Measurements from ENCODE around the gene THAP9.
"Not testable (repeated sequence)": the region's sequence is repeated elsewhere in the genome, so short reads cannot be mapped to it uniquely, and the experiment has no call there.

Gene THAP9

DNA sequence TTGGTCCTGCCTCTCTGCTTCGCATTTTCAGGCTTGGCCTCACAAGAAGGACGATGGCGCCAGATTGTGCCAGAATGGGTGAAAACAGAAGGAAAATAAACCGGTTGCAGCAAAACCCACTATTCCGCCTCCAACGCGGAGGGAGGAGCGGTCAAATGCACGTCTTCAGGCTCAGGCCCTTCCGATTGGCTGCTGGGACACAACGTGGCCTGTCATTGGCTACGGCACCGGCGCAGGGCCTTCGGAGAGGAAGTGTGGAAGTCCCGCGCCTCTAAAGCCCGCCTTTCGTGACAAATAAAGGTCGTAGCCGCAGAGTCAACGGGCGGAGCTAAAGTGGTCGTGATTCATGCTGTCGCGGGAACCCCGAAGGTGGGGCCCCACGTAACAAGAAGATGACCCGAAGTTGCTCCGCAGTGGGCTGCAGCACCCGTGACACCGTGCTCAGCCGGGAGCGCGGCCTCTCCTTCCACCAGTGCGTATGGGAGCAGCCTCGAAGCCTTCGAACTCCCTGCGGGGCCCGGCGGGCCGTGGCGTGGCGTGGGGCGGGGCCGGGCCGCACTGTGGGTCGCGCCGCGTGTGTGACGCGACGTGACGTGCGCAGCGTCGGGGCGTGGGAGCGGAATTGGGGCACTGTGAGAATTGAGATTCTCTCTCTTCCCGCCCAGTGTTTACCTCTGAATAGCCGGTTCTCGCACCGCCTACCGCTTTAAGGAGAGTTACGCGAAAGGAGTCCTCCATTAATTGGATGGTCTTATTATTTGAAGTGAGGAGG is at the start of gene THAP9:
TSS of gene THAP9 (plus strand) at position 325 of the 772 bp plus-strand sequence. CDS start at position 393, 68 bp downstream.
- DNase-seq (ENCODE audit: low read depth, low spot score) = peak; percentile 94

- DNase-seq (ENCODE audit: low read depth, low spot score) = no peak
Measured at GRCh38 chr4:82851318-82851717, 49.2 kb upstream of the THAP9 start.

GRCh38 chr4:82851885-82852750 is 48.4 kb upstream of the THAP9 start:
- DNase-seq (ENCODE audit: low read depth, low spot score) = no peak

DNA sequence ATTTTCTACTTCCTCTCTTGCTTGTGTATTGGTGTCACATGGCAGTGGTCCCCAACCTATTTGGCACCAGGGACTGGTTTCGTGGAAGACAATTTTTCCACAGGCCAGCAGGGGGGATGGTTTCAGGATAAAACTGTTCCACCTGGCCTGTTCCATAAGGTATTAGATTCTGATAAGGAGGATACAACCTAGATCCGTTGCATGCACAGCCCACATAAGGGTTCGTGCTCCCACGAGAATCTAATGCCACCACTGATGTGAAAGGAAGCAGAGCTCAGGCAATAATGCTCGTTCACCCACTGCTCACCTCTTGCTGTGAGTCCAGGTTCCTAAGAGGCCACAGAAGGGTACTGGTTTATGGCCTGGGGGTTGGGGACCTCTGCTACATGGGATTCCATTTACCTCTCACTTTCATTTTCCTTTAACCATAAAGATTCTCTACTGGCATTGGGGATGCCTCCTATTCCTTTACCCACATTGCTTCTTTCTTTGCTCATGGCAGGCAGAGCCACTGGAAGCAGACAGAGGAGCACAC is 47.7 kb upstream of the THAP9 start:
- DNase-seq (ENCODE audit: low read depth, low spot score) = no peak

GRCh38 chr4:82860487-82860886 is 40.0 kb upstream of the THAP9 start:
- not testable (repeated sequence) for DNase-seq (ENCODE audit: low read depth, low spot score)

DNA sequence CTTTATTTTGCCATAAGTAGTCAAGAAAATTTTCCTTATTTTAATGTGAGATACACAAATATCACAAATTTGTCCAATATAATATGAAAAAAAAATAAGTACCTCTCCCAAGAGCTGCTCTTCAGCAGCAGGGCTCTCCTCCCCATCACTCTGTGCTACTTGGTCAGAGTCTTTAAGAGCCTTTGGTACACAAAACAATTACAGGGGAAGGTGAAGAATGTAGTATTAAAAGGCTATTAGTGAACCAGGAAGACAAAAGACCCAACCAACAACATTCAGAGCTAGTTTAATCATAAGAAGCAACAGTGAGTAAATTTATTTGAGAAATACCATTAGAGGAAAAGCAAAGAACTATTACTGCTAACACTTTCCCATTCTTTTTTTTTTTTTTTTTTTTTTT is 39.0 kb upstream of the THAP9 start:
- no peak for DNase-seq (ENCODE audit: low read depth, low spot score)

- DNase-seq (ENCODE audit: low read depth, low spot score) = no peak
Measured at GRCh38 chr4:82864336-82864979, 36.1 kb upstream of the THAP9 start.

DNA sequence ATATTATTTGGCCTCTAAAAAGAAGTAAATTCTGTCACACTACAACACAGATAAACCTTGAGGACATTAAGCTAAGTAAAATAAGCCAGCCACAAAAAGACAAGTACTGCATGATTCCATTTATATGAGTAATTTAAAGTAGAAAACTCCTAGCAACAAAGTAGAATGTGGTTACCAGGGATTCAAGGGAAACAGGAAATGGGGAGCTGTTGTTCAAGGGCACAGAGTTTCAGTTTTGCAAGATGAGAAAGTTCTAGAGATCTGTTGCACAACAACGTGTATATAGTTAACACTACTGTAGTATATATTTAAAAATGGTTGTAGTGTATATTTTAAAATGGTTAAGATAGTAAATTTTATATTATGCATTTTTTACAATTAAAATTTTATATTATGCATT is 34.9 kb upstream of the THAP9 start:
- DNase-seq (ENCODE audit: low read depth, low spot score) = no peak

- DNase-seq (ENCODE audit: low read depth, low spot score) = not testable (repeated sequence)
Measured at GRCh38 chr4:82866033-82866432, 34.5 kb upstream of the THAP9 start.

DNA sequence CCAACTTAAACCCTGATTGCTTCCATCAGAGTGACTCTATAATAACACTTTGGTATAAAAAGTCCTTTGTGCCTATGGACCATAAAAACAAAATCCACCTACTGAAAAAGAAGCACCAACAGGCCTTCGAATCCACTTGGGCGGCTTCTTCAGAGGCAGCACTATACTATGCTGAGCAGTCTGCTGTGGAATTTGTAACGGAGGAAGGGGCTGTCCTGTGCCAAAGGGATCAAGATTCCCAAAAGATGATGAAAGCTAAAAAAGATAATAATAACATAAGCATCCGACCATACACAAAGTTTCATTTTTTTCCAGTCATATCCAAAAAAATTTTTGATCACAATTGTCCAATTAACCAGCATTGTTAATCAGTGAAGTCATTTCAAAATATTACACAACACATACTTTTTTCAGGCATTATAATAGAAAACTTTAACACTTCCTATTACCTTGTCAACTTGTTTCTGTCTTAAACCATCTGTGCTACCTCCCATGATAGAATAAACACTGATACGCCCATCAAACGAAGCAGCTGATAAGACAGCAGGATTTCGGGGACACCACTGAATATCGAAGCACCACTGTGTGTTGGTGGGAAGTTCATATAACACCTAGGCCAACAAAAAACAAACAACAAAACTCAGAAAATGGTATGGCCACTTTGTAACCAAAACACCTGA is 33.7 kb upstream of the THAP9 start:
- DNase-seq (ENCODE audit: low read depth, low spot score) = no peak

- DNase-seq (ENCODE audit: low read depth, low spot score) = no peak
Measured at GRCh38 chr4:82868572-82868971, 32.0 kb upstream of the THAP9 start.

GRCh38 chr4:82885410-82885809 is 15.1 kb upstream of the THAP9 start:
- DNase-seq (ENCODE audit: low read depth, low spot score) = no peak

GRCh38 chr4:82886147-82886942 is 14.2 kb upstream of the THAP9 start:
- DNase-seq (ENCODE audit: low read depth, low spot score) = no peak

DNA sequence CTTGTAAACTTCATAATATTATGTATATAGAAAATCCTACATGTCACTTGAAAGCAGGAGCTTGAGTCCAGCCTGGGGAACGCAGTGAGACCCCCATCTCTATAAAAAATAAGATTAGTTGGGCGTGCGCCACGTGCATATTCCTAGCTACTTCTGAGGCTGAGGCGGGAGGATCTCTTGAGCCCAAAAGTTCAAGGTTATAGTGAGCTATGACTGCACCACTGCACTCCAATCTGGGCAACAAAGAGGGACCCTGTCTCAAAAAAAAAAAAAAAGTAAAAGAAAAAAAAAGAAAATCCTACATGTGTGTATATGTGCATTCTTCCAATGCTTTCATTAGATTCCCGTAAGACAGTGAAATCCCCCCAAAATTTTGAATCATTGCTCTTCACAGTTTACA is 11.2 kb upstream of the THAP9 start:
- no peak for DNase-seq (ENCODE audit: low read depth, low spot score)

DNA sequence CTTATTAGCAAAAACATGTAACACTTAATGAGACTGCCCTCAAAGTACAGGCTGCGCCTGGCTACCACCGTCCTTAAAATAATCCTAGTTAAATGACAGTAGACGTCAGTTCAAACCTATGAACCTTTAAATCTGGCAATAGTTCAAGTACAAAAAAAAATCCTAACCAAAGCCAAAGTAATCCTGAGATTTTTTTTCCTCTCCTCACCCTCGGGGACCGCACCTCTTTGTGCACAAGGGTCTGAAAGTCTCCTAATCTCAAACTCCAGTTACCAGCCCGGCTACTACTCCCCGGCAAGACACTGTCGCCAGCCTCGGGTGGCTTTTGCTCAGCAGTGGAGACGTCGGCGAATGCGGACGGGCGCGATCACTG is 10.0 kb upstream of the THAP9 start:
- no peak for DNase-seq (ENCODE audit: low read depth, low spot score)

- DNase-seq (ENCODE audit: low read depth, low spot score) = peak; percentile 76
Measured at GRCh38 chr4:82890901-82891706, 9.4 kb upstream of the THAP9 start, which contains the start of gene SEC31A. SEC31A (minus strand) TSS chr4:82891153; CDS start chr4:82881936, 9,217 bp downstream.

GRCh38 chr4:82891707-82892466 is 8.6 kb upstream of the THAP9 start:
- no peak for DNase-seq (ENCODE audit: low read depth, low spot score)

DNA sequence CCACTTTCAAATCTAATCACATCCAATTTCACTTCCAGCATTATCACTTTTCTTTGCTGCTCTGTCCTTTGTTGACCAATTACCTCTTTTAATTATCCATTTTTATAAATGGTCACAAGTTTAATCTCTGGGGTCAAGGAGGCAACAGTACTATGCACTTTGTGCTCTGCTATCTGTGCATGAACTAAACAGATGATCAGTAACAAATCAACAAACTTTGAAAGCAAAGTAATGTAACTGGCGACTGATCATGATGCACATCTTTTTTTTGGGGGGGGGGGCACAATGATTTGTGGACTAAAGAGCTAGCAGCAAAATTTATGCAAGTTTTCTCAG is 8.1 kb upstream of the THAP9 start:
- no peak for DNase-seq (ENCODE audit: low read depth, low spot score)

DNA sequence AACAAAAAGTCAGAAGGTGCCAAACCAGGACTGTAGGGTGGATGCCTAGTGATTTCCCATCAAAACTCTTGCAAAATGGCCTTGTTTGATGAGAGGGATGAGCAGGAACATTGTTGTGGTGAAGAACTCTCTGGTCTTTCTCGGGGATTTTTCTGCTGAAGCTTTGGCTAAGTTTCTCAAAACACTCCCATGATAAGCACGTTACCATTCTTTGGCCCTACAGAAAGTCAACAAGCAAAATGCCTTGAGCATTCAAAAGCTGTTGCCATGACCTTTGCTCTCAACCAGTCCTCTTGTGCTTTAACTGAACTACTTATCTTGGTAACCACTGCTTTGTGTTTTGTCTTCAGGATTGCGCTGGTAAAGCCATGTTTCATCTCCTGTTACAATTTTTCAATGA is 6.6 kb upstream of the THAP9 start:
- no peak for DNase-seq (ENCODE audit: low read depth, low spot score)
